ENCODE data around the gene L1CAM. TPM values are rescaled to one million over a fixed set of nuclear protein-coding genes. Genes with fewer than 3 reads are reported as not detected.

Gene L1CAM
- total RNA-seq, 1 donor from 2014 or later: 8.0 TPM

Other genes with a start within 250 kb of the L1CAM start
- not detected in 2 replicates for gene DUSP9, start 239.0 kb downstream of the L1CAM start, total RNA-seq
- gene PNCK, start 212.4 kb downstream of the L1CAM start, total RNA-seq: not detected in 2 replicates
- gene SLC6A8, start 198.2 kb downstream of the L1CAM start, total RNA-seq: 2.3 and 3.1 TPM in 2 replicates
- gene BCAP31, start 161.8 kb downstream of the L1CAM start, total RNA-seq: 168 and 173 TPM in 2 replicates
- gene ABCD1, start 161.3 kb downstream of the L1CAM start, total RNA-seq: 17.8 and 19.3 TPM in 2 replicates
- 0.34 and 0.80 TPM in 2 replicates for gene PLXNB3, start 121.9 kb downstream of the L1CAM start, total RNA-seq
- not detected in 2 replicates for gene SRPK3, start 105.1 kb downstream of the L1CAM start, total RNA-seq
- 72.0 and 74.2 TPM in 2 replicates for gene IDH3G, start 91.8 kb downstream of the L1CAM start, total RNA-seq
- gene SSR4, start 91.5 kb downstream of the L1CAM start, total RNA-seq: 286 and 299 TPM in 2 replicates
- 0.39 and 0.66 TPM in 2 replicates for gene PDZD4, start 55.6 kb downstream of the L1CAM start, total RNA-seq
- gene AVPR2, start 18.5 kb upstream of the L1CAM start, total RNA-seq: not detected in 2 replicates
- 281 and 285 TPM in 2 replicates for gene ARHGAP4, start 40.1 kb upstream of the L1CAM start, total RNA-seq
- 87.4 and 88.4 TPM in 2 replicates for gene NAA10, start 48.9 kb upstream of the L1CAM start, total RNA-seq
- 24.8 and 30.3 TPM in 2 replicates for gene RENBP, start 58.5 kb upstream of the L1CAM start, total RNA-seq
- 107 and 111 TPM in 2 replicates for gene HCFC1, start 85.6 kb upstream of the L1CAM start, total RNA-seq
- gene TMEM187, start 86.6 kb upstream of the L1CAM start, total RNA-seq: 5.2 and 5.8 TPM in 2 replicates
- 131 and 144 TPM in 2 replicates for gene IRAK1, start 133.7 kb upstream of the L1CAM start, total RNA-seq
- gene MECP2, start 211.5 kb upstream of the L1CAM start, total RNA-seq: 69.8 and 71.4 TPM in 2 replicates